Naive B cell (primary cell): Measurements from ENCODE around the gene SSX2B. TPM values are rescaled to one million over a fixed set of nuclear protein-coding genes. Genes with fewer than 3 reads are reported as not detected.
A peak's percentile ranks its signal among the peaks of the same experiment; 100 is the strongest.
"Not testable (repeated sequence)": the region's sequence is repeated elsewhere in the genome, so short reads cannot be mapped to it uniquely, and the experiment has no call there.

Experiments used
- ATAC-seq, 2 donors: fragments of 150-1000 bp; cut with Tn5 transposase; 2 replicates each; pipeline ENCODE4 v1.10.0; 2021; ENCODE audit warnings: low read depth in 2 of 2, mild to moderate bottlenecking in 2 of 2, moderate library complexity in 2 of 2
- DNase-seq: peaks from one replicate; pipeline ENCODE4 v3.0.0; 2022
- H3K27ac Mint-ChIP-seq, 6 donors: one replicate each; pipeline ENCODE4 v1.8.0; 2020 to 2022; ENCODE audit warnings: mild to moderate bottlenecking in 6 of 6, mixed read lengths in 6 of 6, moderate library complexity in 5 of 6, inconsistent platforms in 2 of 6
- H3K27me3 Mint-ChIP-seq, 3 donors: one replicate each; pipeline ENCODE4 v1.8.0; 2021 to 2022; ENCODE audit warnings: mixed read lengths in 3 of 3, mild to moderate bottlenecking in 1 of 3
- H3K36me3 Mint-ChIP-seq, 2 donors: one replicate each; pipeline ENCODE4 v1.8.0; 2020 to 2022; ENCODE audit warnings: mixed read lengths in 2 of 2, inconsistent platforms in 1 of 2, mild to moderate bottlenecking in 1 of 2
- H3K4me1 Mint-ChIP-seq, 3 donors: one replicate each; pipeline ENCODE4 v1.8.0; 2020 to 2022; ENCODE audit warnings: mixed read lengths in 3 of 3, inconsistent platforms in 1 of 3, mild to moderate bottlenecking in 1 of 3, moderate library complexity in 1 of 3
- H3K4me3 Mint-ChIP-seq, 8 donors: one replicate each; pipeline ENCODE4 v1.8.0; 2020 to 2022; ENCODE audit warnings: mild to moderate bottlenecking in 8 of 8, mixed read lengths in 8 of 8, moderate library complexity in 8 of 8, inconsistent platforms in 2 of 8
- H3K9me3 Mint-ChIP-seq, 7 donors: one replicate each; pipeline ENCODE4 v1.8.0; 2020 to 2022; ENCODE audit warnings: mixed read lengths in 7 of 7, mild to moderate bottlenecking in 5 of 7, inconsistent platforms in 2 of 7, moderate library complexity in 1 of 7
- polyA plus RNA-seq, 6 donors: library from polyadenylated mRNA; unstranded; fragments of 300-500 nt; fragmentation: Illumina TruSeq; gene quantifications; one replicate each; pipeline ENCODE4 v1.2.3, GENCODE V29; 2021; ENCODE audit warnings: low read depth in 6 of 6

The SSX2B gene
- not detected for polyA plus RNA-seq

GRCh38 chrX:52750952-52751351 is at the start of gene SSX2B:
SSX2B (plus strand) TSS chrX:52751252; CDS start chrX:52752681, 1,429 bp downstream.
- not testable (repeated sequence) for H3K27ac Mint-ChIP-seq, H3K4me1 Mint-ChIP-seq, H3K9me3 Mint-ChIP-seq, H3K4me3 Mint-ChIP-seq, H3K36me3 Mint-ChIP-seq, H3K27me3 Mint-ChIP-seq, DNase-seq, ATAC-seq

GRCh38 chrX:52707078-52707477 is 44.0 kb upstream of the SSX2B start, which contains the start of gene SSX2:
SSX2 (minus strand) TSS chrX:52707178; CDS start chrX:52705749, 1,429 bp downstream.
- not testable (repeated sequence) for H3K4me3 Mint-ChIP-seq, ATAC-seq

GRCh38 chrX:52765983-52766382 is 14.9 kb downstream of the SSX2B start:
- not testable (repeated sequence) for DNase-seq, H3K27me3 Mint-ChIP-seq, H3K27ac Mint-ChIP-seq, H3K4me1 Mint-ChIP-seq, ATAC-seq, H3K36me3 Mint-ChIP-seq, H3K4me3 Mint-ChIP-seq, H3K9me3 Mint-ChIP-seq

More at GRCh38 chrX:52707078-52707477, 44.0 kb upstream of the SSX2B start, which contains the start of gene SSX2:
- not testable (repeated sequence) for H3K36me3 Mint-ChIP-seq, H3K4me1 Mint-ChIP-seq, H3K27ac Mint-ChIP-seq, H3K27me3 Mint-ChIP-seq, H3K9me3 Mint-ChIP-seq, DNase-seq

- not testable (repeated sequence) for DNase-seq, H3K9me3 Mint-ChIP-seq, H3K4me3 Mint-ChIP-seq, H3K27ac Mint-ChIP-seq, H3K4me1 Mint-ChIP-seq, H3K27me3 Mint-ChIP-seq, ATAC-seq, H3K36me3 Mint-ChIP-seq
Measured at GRCh38 chrX:52773504-52773903, 22.5 kb downstream of the SSX2B start.

- peaks cover 11 to 33% (median 11%) of the 10 kb centered on the region in 3 donors for H3K27me3 Mint-ChIP-seq
- not testable (repeated sequence) for ATAC-seq, H3K36me3 Mint-ChIP-seq, H3K4me1 Mint-ChIP-seq, DNase-seq, H3K9me3 Mint-ChIP-seq, H3K4me3 Mint-ChIP-seq
- peak within 1 kb of the TSS in 1 of 6 donors; percentile 31 for H3K27ac Mint-ChIP-seq
Measured at GRCh38 chrX:52797327-52797726, 46.3 kb downstream of the SSX2B start, which contains the start of gene SPANXN5. SPANXN5 (minus strand) TSS chrX:52797427; CDS start chrX:52797348, 79 bp downstream.

GRCh38 chrX:52804876-52805275 is 53.8 kb downstream of the SSX2B start:
- H3K4me1 Mint-ChIP-seq, ATAC-seq, H3K36me3 Mint-ChIP-seq, H3K27ac Mint-ChIP-seq, DNase-seq, H3K9me3 Mint-ChIP-seq, H3K4me3 Mint-ChIP-seq: not testable (repeated sequence)
- H3K27me3 Mint-ChIP-seq, result peaks cover 4 to 18% (median 5%) of the 10 kb centered on the region in 3 donors

Other genes starting within 250 kb of the SSX2B start
- gene XAGE1B, start 234.2 kb upstream of the SSX2B start, polyA plus RNA-seq, result not detected
- not detected for gene SSX7, start 96.4 kb upstream of the SSX2B start, polyA plus RNA-seq
- not detected for gene SSX2, start 44.1 kb upstream of the SSX2B start, polyA plus RNA-seq
- not detected for gene SPANXN5, start 46.2 kb downstream of the SSX2B start, polyA plus RNA-seq
- gene XAGE5, start 60.0 kb downstream of the SSX2B start, polyA plus RNA-seq, result not detected
- gene XAGE3, start 116.8 kb downstream of the SSX2B start, polyA plus RNA-seq, result not detected
- gene FAM156B, start 146.1 kb downstream of the SSX2B start, polyA plus RNA-seq, result 1 to 10 TPM; 4.8 to 8.3 (median 6.9) TPM
- 10 to 100 TPM in 1 of 6 donors, 1 to 10 TPM in 5; 2.2 to 11.1 (median 4.7) TPM for gene FAM156A, start 207.3 kb downstream of the SSX2B start, polyA plus RNA-seq